H9 (cell line): ENCODE data around the gene BRD3OS. TPM values are rescaled to one million over a fixed set of nuclear protein-coding genes. Genes with fewer than 3 reads are reported as not detected.

Source experiments
- DNase-seq: peaks from one replicate; pipeline ENCODE4 v3.0.0-alpha.2; 2017
- H2AFZ ChIP-seq: one replicate; pipeline ENCODE4 v1.6.1; 2013; ENCODE audit warnings: mild to moderate bottlenecking, low read length, control low read depth, moderate library complexity
- H2AK5ac ChIP-seq: 2 replicates; pipeline ENCODE4 v1.6.1; 2013; ENCODE audit warnings: low read length, control low read depth, mixed read lengths; ENCODE audit not compliant: insufficient read length
- H2BK120ac ChIP-seq: one replicate; pipeline ENCODE4 v1.6.1; 2013; ENCODE audit warnings: low read depth, mild to moderate bottlenecking, low read length, control low read depth, inconsistent platforms; ENCODE audit not compliant: poor library complexity, severe bottlenecking
- H2BK12ac ChIP-seq: 2 replicates; pipeline ENCODE4 v1.6.1; 2013; ENCODE audit warnings: low read length, control low read depth, mixed read lengths, low read depth; ENCODE audit not compliant: insufficient read length
- H2BK15ac ChIP-seq: 2 replicates; pipeline ENCODE4 v1.6.1; 2013; ENCODE audit warnings: low read depth, low read length, control low read depth
- H2BK20ac ChIP-seq: one replicate; pipeline ENCODE4 v1.6.1; 2013; ENCODE audit warnings: low read depth, mild to moderate bottlenecking, low read length, control low read depth, inconsistent platforms; ENCODE audit not compliant: poor library complexity, severe bottlenecking
- H2BK5ac ChIP-seq: 2 replicates; pipeline ENCODE4 v1.6.1; 2013; ENCODE audit warnings: low read length, control low read depth, mixed read lengths; ENCODE audit not compliant: insufficient read length
- H3K14ac ChIP-seq: 2 replicates; pipeline ENCODE4 v1.6.1; 2013; ENCODE audit warnings: low read length, control low read depth; ENCODE audit not compliant: insufficient read depth
- H3K18ac ChIP-seq: 2 replicates; pipeline ENCODE4 v1.6.1; 2013; ENCODE audit warnings: low read depth, mild to moderate bottlenecking, mixed read lengths, low read length, control low read depth; ENCODE audit not compliant: insufficient read length
- H3K23ac ChIP-seq: 2 replicates; pipeline ENCODE4 v1.6.1; 2013; ENCODE audit warnings: low read length, control low read depth, mixed read lengths, low read depth; ENCODE audit not compliant: insufficient read length
- H3K23me2 ChIP-seq: 2 replicates; pipeline ENCODE4 v1.6.1; 2013; ENCODE audit warnings: low read depth, mild to moderate bottlenecking, mixed read lengths, low read length, control low read depth; ENCODE audit not compliant: insufficient read length, poor library complexity, severe bottlenecking
- H3K27ac ChIP-seq: 2 replicates; pipeline ENCODE4 v1.5.1; 2013; ENCODE audit warnings: low read length, control low read depth, mixed read lengths, low read depth; ENCODE audit not compliant: insufficient read length
- H3K27me3 ChIP-seq: 2 replicates; pipeline ENCODE4 v1.6.1; 2013; ENCODE audit warnings: low read length, control low read depth, inconsistent platforms; ENCODE audit not compliant: insufficient read depth
- H3K4ac ChIP-seq: 2 replicates; pipeline ENCODE4 v1.6.1; 2013; ENCODE audit warnings: low read depth, mild to moderate bottlenecking, control low read depth, inconsistent platforms, low read length, moderate library complexity
- H3K4me1 ChIP-seq: 2 replicates; pipeline ENCODE4 v1.6.1; 2013; ENCODE audit warnings: low read length, control low read depth, inconsistent platforms; ENCODE audit not compliant: insufficient read depth
- H3K4me2 ChIP-seq: 2 replicates; pipeline ENCODE4 v1.6.1; 2013; ENCODE audit warnings: low read length, control low read depth, mixed read lengths; ENCODE audit not compliant: insufficient read length, insufficient read depth
- H3K56ac ChIP-seq: 2 replicates; pipeline ENCODE4 v1.6.1; 2013; ENCODE audit warnings: low read depth, mild to moderate bottlenecking, mixed read lengths, low read length, control low read depth; ENCODE audit not compliant: insufficient read length
- H3K79me1 ChIP-seq: 2 replicates; pipeline ENCODE4 v1.6.1; 2013; ENCODE audit warnings: low read depth, mild to moderate bottlenecking, moderate library complexity, low read length, control low read depth, inconsistent platforms; ENCODE audit not compliant: insufficient read depth, poor library complexity, severe bottlenecking
- H3K79me2 ChIP-seq: 2 replicates; pipeline ENCODE4 v1.6.1; 2013; ENCODE audit warnings: low read length, control low read depth, inconsistent platforms; ENCODE audit not compliant: insufficient read depth
- H3K9ac ChIP-seq: 2 replicates; pipeline ENCODE4 v1.6.1; 2013; ENCODE audit warnings: low read length, control low read depth, mixed read lengths; ENCODE audit not compliant: insufficient read length; ENCODE audit errors: extremely low read depth
- H3K9me3 ChIP-seq: one replicate; pipeline ENCODE4 v1.6.1; 2013; ENCODE audit warnings: low read depth, low read length, inconsistent platforms; ENCODE audit not compliant: control insufficient read depth
- H3T11ph ChIP-seq: one replicate; pipeline ENCODE4 v1.6.1; 2013; ENCODE audit warnings: mild to moderate bottlenecking, low read length, control low read depth, inconsistent platforms
- H4K20me1 ChIP-seq: one replicate; pipeline ENCODE4 v1.6.1; 2013; ENCODE audit not compliant: control insufficient read depth, insufficient read length, insufficient read depth
- H4K5ac ChIP-seq: 2 replicates; pipeline ENCODE4 v1.6.1; 2013; ENCODE audit warnings: low read depth, mild to moderate bottlenecking, mixed read lengths, low read length, control low read depth; ENCODE audit not compliant: insufficient read length
- H4K8ac ChIP-seq: replicated peaks from 2 replicates; pipeline ENCODE4 v1.6.1; 2013; ENCODE audit warnings: low read length, control low read depth, mixed read lengths, low read depth; ENCODE audit not compliant: insufficient read length
- H4K91ac ChIP-seq: 2 replicates; pipeline ENCODE4 v1.6.1; 2013; ENCODE audit warnings: low read depth, mild to moderate bottlenecking, moderate library complexity, mixed read lengths, low read length, control low read depth; ENCODE audit not compliant: insufficient read length
- H3K27ac Mint-ChIP-seq, 3 experiments: 2 replicates in 2 of 3; 3 replicates in 1 of 3; pipeline ENCODE4 v1.8.0; 2020 to 2021; ENCODE audit warnings: mixed read lengths in 3 of 3, mild to moderate bottlenecking in 1 of 3, moderate library complexity in 1 of 3
- H3K27me3 Mint-ChIP-seq: 2 replicates; pipeline ENCODE4 v1.8.0; 2021; ENCODE audit warnings: low read depth, mild to moderate bottlenecking, moderate library complexity, mixed read lengths
- H3K36me3 Mint-ChIP-seq, 3 experiments: 2 replicates in 2 of 3; 3 replicates in 1 of 3; pipeline ENCODE4 v1.8.0; 2020 to 2021; ENCODE audit warnings: low read depth in 3 of 3, mixed read lengths in 3 of 3; ENCODE audit not compliant: insufficient read depth in 1 of 3
- H3K4me1 Mint-ChIP-seq, 2 experiments: 2 replicates each; pipeline ENCODE4 v1.8.0; 2020; ENCODE audit warnings: mixed read lengths in 2 of 2
- H3K4me3 Mint-ChIP-seq, 2 experiments: 2 replicates in 1 of 2; 3 replicates in 1 of 2; pipeline ENCODE4 v1.8.0; 2020 to 2021; ENCODE audit warnings: mild to moderate bottlenecking in 2 of 2, mixed read lengths in 2 of 2, moderate library complexity in 1 of 2
- H3K9me3 Mint-ChIP-seq, 2 experiments: 2 replicates in 1 of 2; 3 replicates in 1 of 2; pipeline ENCODE4 v1.8.0; 2020; ENCODE audit warnings: mild to moderate bottlenecking in 2 of 2, mixed read lengths in 2 of 2, moderate library complexity in 1 of 2
- CTCF ChIP-seq: fragments of 200-600 bp; sonication (generic); conservative IDR thresholded peaks from 3 replicates; pipeline ENCODE4 v1.8.0; 2021; ENCODE audit warnings: antibody characterized with exemption, mild to moderate bottlenecking
- WGBS: extraction: QIAGEN DNeasy Blood & Tissue Kit; methylation state at CpG from one replicate; pipeline ENCODE4 v1.1.7; 2013; ENCODE audit warnings: missing lambda C conversion rate, low lambda C conversion rate, mixed read lengths; ENCODE audit not compliant: insufficient read length; ENCODE audit errors: extremely low coverage; 5-methylcytosine and 5-hydroxymethylcytosine counted together
- total RNA-seq: library from RNA; stranded (reverse); gene quantifications from 2 replicates; pipeline ENCODE4 v1.2.1, GENCODE V29; 2021

The BRD3OS gene
- total RNA-seq, 1 experiment from 2014 or later: 16.4 TPM

DNA sequence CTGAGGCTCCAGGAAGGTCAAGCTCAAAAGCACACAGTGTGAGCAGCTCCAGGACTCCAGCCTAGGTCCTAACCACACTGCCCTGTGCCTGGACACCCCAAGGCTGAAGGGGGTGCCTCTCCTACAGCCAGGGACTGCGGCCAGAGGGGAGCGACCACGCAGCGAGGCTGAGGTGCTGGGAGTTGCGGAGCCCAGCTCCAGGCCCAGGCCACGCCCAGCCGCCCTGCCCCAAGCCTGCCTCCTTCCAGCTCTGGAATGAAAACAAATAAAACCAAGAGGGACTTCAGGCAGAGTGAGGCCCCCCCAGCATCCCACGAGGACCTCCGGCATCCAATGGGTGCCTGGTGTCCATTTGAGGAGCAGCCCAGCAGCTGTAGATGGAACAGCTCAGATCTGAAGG is 48.4 kb upstream of the BRD3OS start:
- no peak overlapping the region for H3K4ac ChIP-seq
- no peak overlapping the region for H3K27ac ChIP-seq
- H3K18ac ChIP-seq: no peak overlapping the region
- no peak overlapping the region for H3K23ac ChIP-seq
- Mint-ChIP-seq H3K4me3 (no peak overlapping the region), H3K27me3 (no peaks in the 10 kb centered on the region), H3K4me1 (peaks cover 49 to 54% of the 10 kb centered on the region in 2 experiments), H3K36me3 (no peaks in the 10 kb centered on the region; a peak in 3 of 7 replicates), H3K27ac (0 out of 7 replicates have a peak overlapping the region, but pooled peaks of 1 of the 3 experiments have one; percentile 64), H3K9me3 (no peaks in the 10 kb centered on the region; a peak in 1 of 5 replicates)
- no peak overlapping the region for H3K14ac ChIP-seq
- no peaks in the 10 kb centered on the region for H3K27me3 ChIP-seq
- no peak overlapping the region for H3K9ac ChIP-seq
- DNase-seq: no peak
- H4K91ac ChIP-seq: no peak overlapping the region
- no peaks in the 10 kb centered on the region for H3K4me1 ChIP-seq
- H3K79me1 ChIP-seq: no peaks in the 10 kb centered on the region
- no peak overlapping the region for H3K56ac ChIP-seq
- TF ChIP-seq CTCF: no peak
- H4K20me1 ChIP-seq: no peaks in the 10 kb centered on the region
- H4K5ac ChIP-seq: no peak overlapping the region
- H2BK120ac ChIP-seq: no peak overlapping the region
- peaks cover 37% of the 10 kb centered on the region; the same call in 1 of the 2 replicates for H3K79me2 ChIP-seq
- H3K23me2 ChIP-seq: no peaks in the 10 kb centered on the region
- no peak overlapping the region for H3K4me2 ChIP-seq
- H2BK20ac ChIP-seq: no peak overlapping the region
- no peak overlapping the region for H2AK5ac ChIP-seq
- no peak overlapping the region for H3T11ph ChIP-seq
- no peak overlapping the region for H2AFZ ChIP-seq
- WGBS: no CpG with 5 or more reads among the region's 9 CpGs
- H2BK12ac ChIP-seq: no peak overlapping the region
- no peak overlapping the region for H4K8ac ChIP-seq
- H2BK15ac ChIP-seq: no peak overlapping the region
- H2BK5ac ChIP-seq: no peak overlapping the region
- H3K9me3 ChIP-seq: no peaks in the 10 kb centered on the region
